ENCODE data around the gene C11orf97. TPM values are rescaled to one million over a fixed set of nuclear protein-coding genes. Genes with fewer than 3 reads are reported as not detected.
"Not testable (repeated sequence)": the region's sequence is repeated elsewhere in the genome, so short reads cannot be mapped to it uniquely, and the experiment has no call there.

C11orf97 gene
- total RNA-seq, 1 donor from 2014 or later = not detected

DNA sequence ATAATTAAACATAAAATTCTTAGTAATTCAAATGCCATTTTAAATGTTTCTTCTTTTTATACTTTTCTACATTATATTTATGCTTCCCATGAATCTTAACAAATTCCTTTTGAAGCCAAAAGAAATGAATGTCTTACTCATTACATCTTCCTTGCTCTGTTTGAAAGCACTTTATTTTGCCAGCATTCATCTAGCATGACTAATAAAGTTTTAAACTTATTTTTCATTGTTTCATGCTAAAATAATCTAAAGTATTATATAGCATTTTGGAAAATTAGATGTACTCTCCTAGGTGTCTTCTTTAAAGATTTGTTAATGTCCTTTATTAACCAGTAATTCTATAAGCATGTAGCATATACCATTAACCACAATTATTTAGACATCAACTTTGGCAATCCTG, 45.2 kb downstream of the C11orf97 start:
- no peak for DNase-seq (ENCODE audit: low spot score)

DNA sequence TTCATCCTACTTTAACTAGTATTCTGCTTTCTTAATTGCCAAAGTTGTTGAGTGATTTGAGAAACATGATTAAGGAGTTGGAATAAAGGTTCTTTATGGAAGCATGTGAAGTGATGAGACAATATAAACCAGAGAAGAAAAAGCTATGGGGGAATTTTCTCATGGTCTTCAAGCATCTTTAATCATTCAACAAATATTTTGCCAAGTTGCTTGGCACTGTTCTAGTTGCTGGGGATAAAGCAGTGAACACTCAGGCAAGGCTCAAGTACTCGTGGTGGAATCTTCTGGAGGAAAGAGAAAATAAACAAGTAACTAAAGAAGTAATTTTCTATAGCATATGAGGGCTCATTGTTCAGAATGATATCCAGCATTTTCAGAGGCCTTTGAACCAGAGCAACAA, 45.7 kb downstream of the C11orf97 start:
- DNase-seq (ENCODE audit: low spot score) = no peak

DNA sequence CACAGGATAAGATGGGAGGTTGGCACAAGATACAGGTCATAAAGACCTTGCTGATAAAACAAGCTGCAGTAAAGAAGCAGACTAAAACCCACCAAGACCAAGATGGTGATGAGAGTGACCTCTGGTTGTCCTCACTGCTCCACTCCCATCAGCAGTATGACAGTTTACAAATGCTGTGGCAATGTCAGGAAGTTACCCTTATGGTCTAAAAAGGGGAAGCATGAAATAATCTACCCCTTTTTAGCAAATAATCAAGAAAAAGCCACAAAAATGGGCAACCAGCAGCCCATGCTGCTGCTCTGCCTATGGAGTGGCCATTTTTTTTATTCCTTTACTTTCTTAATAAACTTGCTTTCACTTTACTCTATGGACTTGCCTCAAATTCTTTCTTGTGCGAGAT, 46.2 kb downstream of the C11orf97 start:
- no peak for DNase-seq (ENCODE audit: low spot score)

DNA sequence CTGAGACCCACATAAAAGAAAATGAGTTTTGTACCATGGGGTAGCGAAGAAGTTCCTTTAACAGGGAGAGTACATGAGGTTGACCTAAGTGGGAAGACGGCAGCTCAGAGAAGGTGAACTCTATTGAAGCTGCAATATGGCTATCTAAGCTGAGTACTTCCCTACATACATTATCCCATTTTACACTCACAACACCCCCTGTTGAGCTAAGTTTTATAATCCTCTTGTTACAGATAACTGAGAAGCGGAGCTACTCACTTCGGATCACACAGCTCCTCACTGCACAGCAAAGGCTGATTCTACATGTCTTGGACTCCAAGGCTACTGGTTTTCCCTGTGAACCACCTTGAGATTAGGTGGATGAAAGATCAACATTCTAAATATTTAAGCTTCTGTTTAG, 46.7 kb downstream of the C11orf97 start:
- no peak for DNase-seq (ENCODE audit: low spot score)

DNA sequence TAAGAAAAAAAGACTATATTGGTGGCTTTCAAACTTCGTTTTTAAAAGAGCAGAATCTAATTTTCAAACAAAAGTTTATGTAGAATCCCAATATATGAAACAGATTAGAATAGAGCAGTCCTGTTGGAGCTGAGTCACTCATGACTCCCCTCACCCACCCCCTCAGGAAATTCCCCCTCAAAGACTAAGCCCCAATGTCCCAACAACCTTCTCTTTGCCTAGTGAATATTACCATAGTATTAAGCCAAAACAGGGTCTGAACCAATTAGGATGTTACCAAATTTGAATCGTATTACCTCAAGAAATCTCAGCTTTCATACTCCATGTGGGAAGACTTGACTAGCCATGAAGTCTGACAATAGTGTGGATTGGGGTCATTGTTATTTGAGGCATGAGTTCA, 47.1 kb downstream of the C11orf97 start:
- DNase-seq (ENCODE audit: low spot score) = no peak

DNA sequence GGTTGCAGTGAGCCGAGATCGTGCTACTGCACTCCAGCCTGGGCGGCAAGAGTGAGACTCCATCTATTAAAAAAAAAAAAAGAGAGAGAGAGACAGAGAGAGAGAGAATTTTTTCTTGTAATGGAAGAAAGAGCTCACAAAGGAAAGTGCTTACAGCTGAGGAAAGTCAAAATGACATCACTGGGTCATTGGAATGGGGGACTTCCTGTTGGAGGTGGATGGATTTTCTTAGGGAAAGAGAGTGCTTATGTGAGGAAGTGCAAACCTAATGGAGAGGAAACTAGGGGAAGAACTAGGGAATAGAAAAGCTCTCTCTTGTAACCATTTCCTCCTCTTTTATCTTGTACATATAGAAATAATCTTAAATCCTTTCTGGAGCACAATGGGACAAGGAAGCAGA, 48.6 kb downstream of the C11orf97 start:
- no peak for DNase-seq (ENCODE audit: low spot score)

DNA sequence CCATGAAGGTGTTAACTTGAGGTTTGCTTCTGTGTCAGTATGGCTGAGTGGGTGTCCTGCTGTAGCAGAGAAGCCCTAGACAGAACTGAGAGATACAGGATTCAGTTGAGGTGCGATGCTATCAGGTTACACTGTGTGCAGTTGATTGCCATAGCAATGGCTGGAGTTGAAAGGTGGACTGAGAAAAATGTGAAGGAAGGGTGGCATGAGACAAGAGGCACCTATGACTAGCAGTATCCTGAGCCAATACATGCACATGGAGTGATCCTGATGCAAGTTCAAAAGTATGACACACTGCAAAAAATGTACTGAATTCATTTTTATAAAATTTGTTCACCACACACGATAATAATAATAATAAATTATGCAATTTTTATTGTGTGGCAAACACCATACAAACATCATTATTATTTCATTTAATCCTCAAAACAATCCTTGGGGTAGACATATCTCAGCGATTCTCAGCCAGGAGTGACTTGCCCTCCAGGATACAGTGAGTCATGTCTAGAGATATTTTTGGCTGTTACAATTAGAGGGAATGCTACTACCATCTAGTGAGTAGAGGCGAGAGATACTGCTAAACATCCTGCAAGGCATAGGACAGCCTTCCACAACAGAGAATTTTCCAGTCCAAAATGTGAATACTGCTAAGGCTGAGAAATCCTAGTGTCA, 51.1 kb downstream of the C11orf97 start:
- no peak for DNase-seq (ENCODE audit: low spot score)

DNA sequence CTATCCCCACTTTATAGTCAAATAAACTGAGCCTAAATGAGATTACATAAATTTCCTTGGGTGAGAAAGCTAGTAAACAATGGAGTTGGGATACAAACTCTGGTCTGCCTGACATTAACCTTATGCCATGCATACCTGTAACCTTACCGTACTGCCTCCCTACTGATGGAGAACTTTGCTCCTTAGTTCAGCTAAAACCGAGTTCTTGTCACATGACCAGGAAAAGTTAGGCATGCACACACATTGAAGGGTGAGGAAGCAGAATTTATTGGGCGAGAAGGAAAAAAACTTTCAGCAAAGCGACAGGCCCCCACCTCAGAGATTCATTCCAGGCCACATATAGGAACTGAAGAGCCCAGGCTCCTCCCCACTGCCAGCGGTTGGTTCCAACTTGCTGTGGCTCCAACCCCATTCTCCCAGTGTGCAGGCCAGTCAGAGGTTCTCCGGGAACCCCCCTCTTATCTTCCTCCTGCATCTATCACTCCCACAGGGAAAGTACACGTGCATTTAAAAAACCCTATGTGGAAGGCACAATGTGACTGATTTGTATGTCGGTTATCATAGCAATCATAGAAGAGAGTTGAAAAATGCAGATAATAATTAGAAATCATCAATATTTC, 51.7 kb downstream of the C11orf97 start:
- no peak for DNase-seq (ENCODE audit: low spot score)

DNA sequence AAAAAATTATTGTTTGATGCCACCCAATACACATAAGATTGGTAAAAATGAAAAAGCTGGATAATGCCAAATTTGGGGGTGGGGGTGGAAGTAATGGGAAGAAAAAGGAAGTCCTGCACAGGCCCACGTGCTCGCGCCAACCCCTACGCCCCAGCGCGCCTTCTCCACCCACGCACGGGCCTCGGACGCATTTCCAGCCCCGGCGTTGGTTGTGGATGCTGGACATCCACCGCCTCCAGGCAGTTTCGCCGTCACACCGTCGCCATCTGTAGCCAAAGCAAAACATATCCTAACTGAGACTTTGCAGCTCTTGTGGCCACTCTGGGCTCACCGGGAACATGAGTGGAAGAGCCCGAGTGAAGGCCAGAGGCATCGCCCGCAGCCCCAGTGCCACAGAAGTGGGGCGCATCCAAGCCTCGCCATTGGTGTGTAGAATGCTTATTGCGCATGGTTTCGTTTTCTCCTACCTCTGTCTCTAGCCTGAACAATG, 55.0 kb downstream of the C11orf97 start, which contains the start of gene PIWIL4:
TSS of gene PIWIL4 (plus strand) at position 188 of the 490 bp plus-strand sequence. CDS start at position 339, 151 bp downstream.
- no peak for DNase-seq (ENCODE audit: low spot score)

DNA sequence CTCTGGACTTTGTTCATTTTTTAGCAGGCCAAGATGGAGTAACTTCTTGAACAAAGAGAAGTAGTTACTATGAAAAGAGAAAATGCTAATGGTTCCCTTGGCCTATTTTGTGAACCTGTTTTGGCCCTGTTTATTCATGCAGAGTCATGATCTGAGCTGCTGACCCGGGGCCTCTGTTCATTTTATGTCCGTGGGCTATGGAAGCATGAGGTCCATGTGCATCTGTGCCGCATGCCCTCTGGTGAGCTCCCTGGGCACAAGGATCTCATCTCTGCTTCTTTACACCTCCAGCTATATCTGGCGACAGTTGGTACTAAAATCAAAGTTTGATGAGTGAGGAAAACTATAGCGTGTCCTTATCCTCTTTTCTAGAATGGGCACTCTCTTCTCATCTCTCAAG, 55.9 kb downstream of the C11orf97 start:
- DNase-seq (ENCODE audit: low spot score) = no peak

DNA sequence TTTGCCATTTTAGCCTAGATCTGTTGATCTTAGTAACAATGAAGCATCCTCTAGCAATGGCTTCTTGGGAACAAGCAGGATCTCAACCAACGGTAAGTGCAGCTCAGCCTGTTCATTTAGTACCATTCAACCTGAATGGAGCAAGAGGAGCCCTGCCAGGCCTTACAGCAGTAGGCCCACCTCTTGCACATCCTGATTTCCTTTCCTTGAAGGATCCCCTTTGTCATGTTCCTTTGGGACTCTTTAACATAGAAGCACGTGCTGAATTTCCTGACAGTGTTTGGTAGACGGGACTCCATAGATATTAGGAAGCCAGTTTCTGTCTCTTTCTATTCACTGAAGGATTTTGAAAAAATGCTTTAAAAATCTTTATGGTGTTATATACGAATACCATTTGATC, 56.5 kb downstream of the C11orf97 start:
- DNase-seq (ENCODE audit: low spot score) = no peak

DNA sequence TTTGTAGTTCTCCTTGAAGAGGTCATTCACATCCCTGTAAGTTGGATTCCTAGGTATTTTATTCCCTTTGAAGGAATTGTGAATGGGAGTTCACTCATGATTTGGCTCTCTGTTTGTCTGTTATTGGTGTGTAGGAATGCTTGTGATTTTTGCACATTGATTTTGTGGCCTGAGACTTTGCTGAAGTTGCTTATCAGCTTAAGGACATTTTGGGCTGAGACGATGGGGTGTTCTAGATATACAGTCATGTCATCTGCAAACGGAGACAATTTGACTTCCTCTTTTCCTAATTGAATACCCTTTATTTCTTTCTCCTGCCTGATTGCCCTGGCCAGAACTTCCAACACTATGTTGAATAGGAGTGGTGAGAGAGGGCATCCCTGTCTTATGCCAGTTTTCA, 60.7 kb downstream of the C11orf97 start:
- DNase-seq (ENCODE audit: low spot score) = not testable (repeated sequence)

DNA sequence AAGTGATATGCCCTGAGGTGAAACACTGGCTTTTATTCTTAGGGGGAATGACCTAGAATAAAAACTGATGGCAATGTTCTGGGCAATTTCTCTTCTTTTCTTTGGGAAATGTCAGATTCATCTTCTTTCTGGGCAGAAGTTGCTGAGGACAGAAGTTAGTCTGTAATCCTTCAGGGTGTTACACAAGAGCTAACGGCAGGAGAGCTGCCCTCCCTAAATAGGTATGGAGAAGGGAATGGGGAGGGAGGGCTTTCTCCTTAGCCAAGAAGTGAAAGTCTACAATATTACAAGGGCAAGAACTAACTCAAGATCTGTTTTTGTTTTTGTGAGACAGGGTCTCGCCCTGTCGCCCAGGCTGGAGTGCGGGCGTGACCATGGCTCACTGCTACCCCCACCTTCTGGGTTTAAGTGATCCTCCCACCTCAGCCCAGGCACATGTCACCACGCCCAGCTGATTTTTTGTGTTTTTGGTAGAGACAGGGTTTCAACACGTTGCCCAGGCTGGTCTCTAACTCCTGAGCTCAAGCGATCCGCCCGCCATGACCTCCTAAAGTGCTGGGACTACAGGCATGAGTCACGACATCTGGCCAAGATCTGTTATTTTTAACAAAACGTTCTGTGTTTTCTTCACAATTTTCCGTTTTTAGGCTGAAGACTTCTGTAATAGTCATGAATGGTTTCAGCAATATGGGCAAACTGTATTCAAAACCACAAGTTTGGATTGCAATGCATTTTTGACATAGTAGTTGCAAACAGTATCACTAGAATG, 62.1 kb downstream of the C11orf97 start:
- no peak for DNase-seq (ENCODE audit: low spot score)

DNA sequence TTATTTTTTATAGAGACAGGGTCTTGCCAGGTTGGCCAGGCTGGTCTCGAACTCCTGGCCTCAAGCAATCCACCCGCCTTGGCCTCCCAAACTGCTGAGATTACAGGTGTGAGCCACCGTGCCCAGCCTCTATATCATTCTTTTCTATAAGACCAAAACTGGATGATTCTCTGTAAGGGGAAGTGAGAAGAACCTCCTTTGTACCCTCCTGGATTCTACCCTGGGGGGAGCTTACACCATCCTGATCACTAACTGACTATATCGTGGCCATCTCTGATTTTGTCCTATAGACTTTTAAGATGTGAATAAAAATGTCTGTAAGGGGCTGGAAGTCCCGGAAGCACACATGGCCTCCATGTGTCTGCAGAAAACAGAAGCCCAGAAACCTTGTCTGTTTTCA, 64.0 kb downstream of the C11orf97 start:
- no peak for DNase-seq (ENCODE audit: low spot score)

DNA sequence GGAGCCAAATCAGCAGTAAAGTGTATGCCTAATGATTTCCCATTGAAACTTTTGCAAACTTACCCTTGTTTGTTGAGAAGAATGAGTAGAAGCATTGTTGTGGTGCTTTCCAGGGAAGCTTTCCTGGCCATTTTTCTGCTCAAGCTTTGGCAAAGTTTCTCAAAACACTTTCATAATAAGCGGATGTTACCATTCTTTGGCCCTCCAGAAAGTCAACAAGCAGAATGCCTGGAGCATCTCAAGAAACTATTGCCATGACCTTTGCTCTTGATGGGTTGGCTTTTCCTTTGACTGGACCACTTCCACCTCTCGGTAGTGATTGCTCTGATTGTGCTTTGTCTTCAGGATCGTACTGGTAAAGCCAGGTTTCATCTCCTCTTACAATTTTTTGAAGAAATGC, 65.6 kb downstream of the C11orf97 start:
- no peak for DNase-seq (ENCODE audit: low spot score)

Other genes starting within 250 kb of the C11orf97 start
- not detected for gene IZUMO1R, start 207.9 kb upstream of the C11orf97 start, total RNA-seq
- gene GPR83, start 111.0 kb upstream of the C11orf97 start, total RNA-seq = not detected
- gene MRE11, start 18.6 kb upstream of the C11orf97 start, total RNA-seq = 26.1 TPM
- gene ANKRD49, start 18.5 kb upstream of the C11orf97 start, total RNA-seq = 13.9 TPM
- 6.6 TPM for gene FUT4, start 31.5 kb downstream of the C11orf97 start, total RNA-seq
- 3.7 TPM for gene PIWIL4, start 54.9 kb downstream of the C11orf97 start, total RNA-seq